ENCODE results near the gene MEX3C. TPM values are rescaled to one million over a fixed set of nuclear protein-coding genes. Genes with fewer than 3 reads are reported as not detected.

Gene MEX3C
- polyA plus RNA-seq, 1 donor from 2014 or later = 58.6 TPM

- H3K9ac ChIP-seq (ENCODE audit: low read length) = no peak overlapping the region
Observed at GRCh38 chr18:51157215-51157614, 40.3 kb downstream of the MEX3C start.

GRCh38 chr18:51154431-51155063, 42.9 kb downstream of the MEX3C start:
- Histone ChIP-seq H3K9ac (ENCODE audit: low read length) (no peak overlapping the region), H3K4me2 (ENCODE audit: low read length) (no peak overlapping the region), H3K27me3 (ENCODE audit: insufficient read depth, low read depth, low read length) (no peaks in the 10 kb centered on the region), H3K9me2 (ENCODE audit: insufficient read depth, low read length) (no peaks in the 10 kb centered on the region), H3F3A (ENCODE audit: insufficient read depth, low read length, poor library complexity, severe bottlenecking) (no peaks in the 10 kb centered on the region), H2AFZ (ENCODE audit: low read depth, low read length) (no peak overlapping the region), H3K9me3 (ENCODE audit: low read length) (no peaks in the 10 kb centered on the region), H3K36me3 (ENCODE audit: insufficient read depth, low read length) (no peaks in the 10 kb centered on the region), H3K79me2 (replicated peaks; ENCODE audit: insufficient read depth, low read length) (no peaks in the 10 kb centered on the region), H3K27ac (ENCODE audit: low read length) (no peak overlapping the region), H3K4me3 (ENCODE audit: low read length) (no peak overlapping the region), H4K20me1 (ENCODE audit: insufficient read depth) (no peaks in the 10 kb centered on the region)
- TF ChIP-seq CTCF (IDR thresholded peaks at IDR 0.05; ENCODE audit: poor library complexity, severe bottlenecking) = no peak
- no peak for TF ChIP-seq MXI1 (conservative IDR thresholded peaks at IDR 0.05; ENCODE audit: poor library complexity, severe bottlenecking)
- TF ChIP-seq EP300 (conservative IDR thresholded peaks at IDR 0.05; ENCODE audit: poor library complexity, severe bottlenecking) = no peak
- no peak for TF ChIP-seq EZH2 (IDR thresholded peaks at IDR 0.05; ENCODE audit: borderline replicate concordance, insufficient read depth, low read length, poor library complexity, severe bottlenecking)
- TF ChIP-seq POLR2AphosphoS5 (IDR thresholded peaks at IDR 0.05) = no peak
- no peak for TF ChIP-seq SMC3 (conservative IDR thresholded peaks at IDR 0.05; ENCODE audit: poor library complexity)
- no peak for TF ChIP-seq RAD21 (conservative IDR thresholded peaks at IDR 0.05)
- no peak for TF ChIP-seq TAF1 (IDR thresholded peaks at IDR 0.05; ENCODE audit: low read depth)

More at GRCh38 chr18:51157215-51157614, 40.3 kb downstream of the MEX3C start:
- H2AFZ ChIP-seq (ENCODE audit: low read depth, low read length) = no peak overlapping the region
- TF ChIP-seq REST (IDR thresholded peaks at IDR 0.05; ENCODE audit: borderline replicate concordance) (no peak), EP300 (conservative IDR thresholded peaks at IDR 0.05; ENCODE audit: poor library complexity, severe bottlenecking) (no peak), CTCF (IDR thresholded peaks at IDR 0.05; ENCODE audit: poor library complexity, severe bottlenecking) (no peak), POLR2AphosphoS5 (IDR thresholded peaks at IDR 0.05) (no peak), RAD21 (conservative IDR thresholded peaks at IDR 0.05) (no peak), SMC3 (conservative IDR thresholded peaks at IDR 0.05; ENCODE audit: poor library complexity) (no peak), EZH2 (IDR thresholded peaks at IDR 0.05; ENCODE audit: borderline replicate concordance, insufficient read depth, low read length, poor library complexity, severe bottlenecking) (no peak), MXI1 (conservative IDR thresholded peaks at IDR 0.05; ENCODE audit: poor library complexity, severe bottlenecking) (no peak), TAF1 (IDR thresholded peaks at IDR 0.05; ENCODE audit: low read depth) (no peak)
- no peak overlapping the region for H3K4me2 ChIP-seq (ENCODE audit: low read length)
- H3F3A ChIP-seq (ENCODE audit: insufficient read depth, low read length, poor library complexity, severe bottlenecking) = no peaks in the 10 kb centered on the region
- H3K27ac ChIP-seq (ENCODE audit: low read length) = no peak overlapping the region
- H3K9me3 ChIP-seq (ENCODE audit: low read length) = no peaks in the 10 kb centered on the region
- H3K27me3 ChIP-seq (ENCODE audit: insufficient read depth, low read depth, low read length) = no peaks in the 10 kb centered on the region
- no peaks in the 10 kb centered on the region for H4K20me1 ChIP-seq (ENCODE audit: insufficient read depth)
- no peaks in the 10 kb centered on the region for H3K9me2 ChIP-seq (ENCODE audit: insufficient read depth, low read length)
- H3K4me3 ChIP-seq (ENCODE audit: low read length) = no peak overlapping the region
- H3K36me3 ChIP-seq (ENCODE audit: insufficient read depth, low read length) = no peaks in the 10 kb centered on the region
- no peaks in the 10 kb centered on the region for H3K79me2 ChIP-seq (replicated peaks; ENCODE audit: insufficient read depth, low read length)

Measured in neural cell (in vitro differentiated cells).